OCI-LY7 (cell line): ENCODE measurements around the gene TLR5. TPM values are rescaled to one million over a fixed set of nuclear protein-coding genes. Genes with fewer than 3 reads are reported as not detected.

Experiments
- BruUV-seq: library from RNA; stranded (reverse); fragments of 400-500 nt; replicated peaks from 2 replicates; lab custom pipeline; 2021; lab: Mats Ljungman, UMichigan
- CTCF ChIA-PET: fragments of 300-600 bp; sonication (Branson Sonifier 250); formaldehyde crosslinking; loops from one replicate; lab custom pipeline; 2022; ENCODE audit warnings: antibody characterized with exemption; ENCODE audit not compliant: unreplicated experiment; lab: Charles Lee
- POLR2A ChIA-PET: fragments of 300-600 bp; sonication (Branson Sonifier 250); formaldehyde crosslinking; loops from one replicate; lab custom pipeline; 2022; ENCODE audit warnings: antibody characterized with exemption; lab: Charles Lee
- DNase-seq: peaks from one replicate; pipeline ENCODE4 v3.0.0-alpha.2; 2015; ENCODE audit warnings: low spot score
- H2AFZ ChIP-seq: fragments of 200-600 bp; sonication (generic), shearing (Covaris generic); 2 replicates; pipeline ENCODE4 v1.6.1; 2014; ENCODE audit warnings: mild to moderate bottlenecking, antibody characterized with exemption, low read length, moderate library complexity
- H3K27ac ChIP-seq: fragments of 200-600 bp; sonication (generic); 2 replicates; pipeline ENCODE4 v1.5.1; 2014; ENCODE audit warnings: mixed run types, low read depth, mild to moderate bottlenecking, moderate library complexity, low read length, inconsistent platforms; ENCODE audit not compliant: poor library complexity, severe bottlenecking
- H3K36me3 ChIP-seq: fragments of 200-600 bp; sonication (generic); 2 replicates; pipeline ENCODE4 v1.6.1; 2014; ENCODE audit warnings: mild to moderate bottlenecking, antibody characterized with exemption, low read length, moderate library complexity, mixed read lengths; ENCODE audit not compliant: insufficient read depth
- H3K4me1 ChIP-seq: fragments of 200-600 bp; sonication (generic); 2 replicates; pipeline ENCODE4 v1.5.1; 2014; ENCODE audit warnings: mild to moderate bottlenecking, low read length; ENCODE audit not compliant: insufficient read depth, poor library complexity, severe bottlenecking
- H3K4me2 ChIP-seq: fragments of 200-600 bp; sonication (generic); 2 replicates; pipeline ENCODE4 v1.6.1; 2014; ENCODE audit warnings: mild to moderate bottlenecking, low read length
- H3K4me3 ChIP-seq: fragments of 200-600 bp; sonication (generic); 2 replicates; pipeline ENCODE4 v1.5.1; 2014; ENCODE audit warnings: mild to moderate bottlenecking, low read depth, low read length; ENCODE audit not compliant: poor library complexity, severe bottlenecking
- H3K79me2 ChIP-seq: fragments of 200-600 bp; sonication (generic); 2 replicates; pipeline ENCODE4 v1.6.1; 2016; ENCODE audit warnings: low read depth, mild to moderate bottlenecking, low read length, moderate library complexity, mixed read lengths; ENCODE audit not compliant: insufficient read depth
- H3K9me2 ChIP-seq: fragments of 200-600 bp; sonication (generic); 2 replicates; pipeline ENCODE4 v1.6.1; 2016; ENCODE audit warnings: mild to moderate bottlenecking, low read length, mixed read lengths; ENCODE audit not compliant: insufficient read depth
- H3K9me3 ChIP-seq: fragments of 200-600 bp; sonication (generic); 2 replicates; pipeline ENCODE4 v1.6.1; 2014; ENCODE audit warnings: mild to moderate bottlenecking, mixed run types, low read length, mixed read lengths
- H4K20me1 ChIP-seq: fragments of 200-600 bp; sonication (generic); 2 replicates; pipeline ENCODE4 v1.6.1; 2014; ENCODE audit warnings: mild to moderate bottlenecking, antibody characterized with exemption, low read length, moderate library complexity, mixed read lengths; ENCODE audit not compliant: insufficient read depth
- EZH2phosphoT487 ChIP-seq: fragments of 200-600 bp; sonication (generic); IDR thresholded peaks from 2 replicates; pipeline ENCODE4 v1.6.1; 2018; ENCODE audit warnings: low read depth, borderline replicate concordance, mild to moderate bottlenecking, mixed run types, antibody characterized with exemption, low read length, moderate library complexity, mixed read lengths
- intact Hi-C: fragments of 100-400 bp; cut with micrococcal nuclease; formaldehyde crosslinking; loops from one replicate; pipeline ENCODE4 v1.10.0; 2022; ENCODE audit not compliant: unreplicated experiment
- total RNA-seq, 2 experiments: library from RNA; depleted of rRNA in 1 of 2; stranded (reverse); fragments of >200 nt in 1 of 2; shearing (Covaris generic) in 1 of 2; gene quantifications; 2 replicates each; pipeline ENCODE4 v1.2.3, GENCODE V29; 2014 to 2022
- TF ChIP-seq, protein P1 (sequence below): fragments of 200-600 bp; sonication (generic); conservative IDR thresholded peaks from 2 replicates; pipeline ENCODE4 v1.5.1; 2014; ENCODE audit warnings: mild to moderate bottlenecking, antibody characterized with exemption, low read length, moderate library complexity, mixed read lengths

TLR5 gene
- total RNA-seq, 2 experiments from 2014 or later = not detected

DNA sequence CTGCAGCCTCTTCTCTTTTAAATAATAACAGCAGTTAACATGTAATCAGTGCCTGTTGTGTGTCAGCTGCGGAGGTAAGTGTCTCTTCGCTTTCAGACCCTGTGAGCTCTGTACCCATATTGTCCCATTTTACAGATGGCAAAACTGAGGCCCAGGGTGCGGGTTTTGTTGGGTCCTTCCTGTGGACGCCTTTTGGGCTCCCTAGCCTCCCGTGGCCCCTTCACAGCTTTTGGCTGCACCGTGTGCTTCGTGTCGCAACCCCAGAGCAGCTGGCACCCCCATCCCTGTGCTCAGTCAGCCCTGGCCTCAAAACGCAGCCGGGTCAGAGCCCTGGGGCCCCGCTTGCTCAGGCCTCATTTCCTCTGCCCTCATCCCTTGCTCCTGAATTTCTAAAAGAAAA lies 53.8 kb downstream of the TLR5 start:
- intact Hi-C loops = loop anchor here (10.0 kb wide), 1 partner anchor 434 kb away; no protein-coding TSS in a partner anchor
- no peaks in the 10 kb centered on the region for H4K20me1 ChIP-seq
- DNase-seq = no peak
- no peaks in the 10 kb centered on the region for H3K9me3 ChIP-seq
- no peak overlapping the region for H3K27ac ChIP-seq
- TF ChIP-seq, protein P1, sequence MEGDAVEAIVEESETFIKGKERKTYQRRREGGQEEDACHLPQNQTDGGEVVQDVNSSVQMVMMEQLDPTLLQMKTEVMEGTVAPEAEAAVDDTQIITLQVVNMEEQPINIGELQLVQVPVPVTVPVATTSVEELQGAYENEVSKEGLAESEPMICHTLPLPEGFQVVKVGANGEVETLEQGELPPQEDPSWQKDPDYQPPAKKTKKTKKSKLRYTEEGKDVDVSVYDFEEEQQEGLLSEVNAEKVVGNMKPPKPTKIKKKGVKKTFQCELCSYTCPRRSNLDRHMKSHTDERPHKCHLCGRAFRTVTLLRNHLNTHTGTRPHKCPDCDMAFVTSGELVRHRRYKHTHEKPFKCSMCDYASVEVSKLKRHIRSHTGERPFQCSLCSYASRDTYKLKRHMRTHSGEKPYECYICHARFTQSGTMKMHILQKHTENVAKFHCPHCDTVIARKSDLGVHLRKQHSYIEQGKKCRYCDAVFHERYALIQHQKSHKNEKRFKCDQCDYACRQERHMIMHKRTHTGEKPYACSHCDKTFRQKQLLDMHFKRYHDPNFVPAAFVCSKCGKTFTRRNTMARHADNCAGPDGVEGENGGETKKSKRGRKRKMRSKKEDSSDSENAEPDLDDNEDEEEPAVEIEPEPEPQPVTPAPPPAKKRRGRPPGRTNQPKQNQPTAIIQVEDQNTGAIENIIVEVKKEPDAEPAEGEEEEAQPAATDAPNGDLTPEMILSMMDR = no peak
- no peak for TF ChIP-seq EZH2phosphoT487
- no peaks in the 10 kb centered on the region for H3K4me1 ChIP-seq
- no peaks in the 10 kb centered on the region for H3K36me3 ChIP-seq
- BruUV-seq = no TSS peak
- H3K4me2 ChIP-seq = no peak overlapping the region
- H3K9me2 ChIP-seq = no peaks in the 10 kb centered on the region
- H3K79me2 ChIP-seq = no peaks in the 10 kb centered on the region
- ChIA-PET POLR2A (no interaction called here), CTCF (no interaction called here)
- H3K4me3 ChIP-seq = no peak overlapping the region
- H2AFZ ChIP-seq = no peak overlapping the region

DNA sequence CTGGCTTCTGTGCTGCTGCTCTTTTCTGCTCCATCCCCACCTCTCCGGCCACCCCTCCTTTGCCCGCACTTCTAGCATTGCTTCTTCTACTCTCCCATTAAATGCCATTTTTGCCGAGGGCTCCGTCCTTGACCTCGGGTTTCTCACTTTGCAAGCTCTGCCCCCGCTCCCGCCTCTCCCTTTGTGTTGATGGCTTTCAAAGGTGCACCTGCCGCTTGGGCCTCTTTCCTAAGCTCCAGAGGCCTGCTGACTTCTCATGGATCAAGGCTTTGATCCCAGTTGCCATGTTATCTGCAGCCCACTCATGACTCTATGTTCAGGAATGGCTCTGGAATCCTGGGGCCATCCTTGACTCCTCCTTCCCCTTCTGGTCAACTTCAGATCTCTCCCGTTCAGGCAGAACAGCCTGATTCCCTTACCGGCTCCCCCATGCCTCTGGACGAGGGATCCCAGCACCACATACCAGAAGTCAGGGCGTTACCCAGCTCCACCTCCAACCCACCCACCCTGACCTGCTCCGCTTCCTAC lies 54.3 kb downstream of the TLR5 start:
- no peak for DNase-seq
- Histone ChIP-seq H3K9me3 (no peaks in the 10 kb centered on the region), H3K4me3 (no peak overlapping the region), H3K4me1 (no peaks in the 10 kb centered on the region), H2AFZ (no peak overlapping the region), H3K27ac (no peak overlapping the region), H4K20me1 (no peaks in the 10 kb centered on the region), H3K79me2 (no peaks in the 10 kb centered on the region), H3K9me2 (no peaks in the 10 kb centered on the region), H3K36me3 (no peaks in the 10 kb centered on the region), H3K4me2 (no peak overlapping the region)
- intact Hi-C loops = loop anchor here (10.0 kb wide), 1 partner anchor 434 kb away; no protein-coding TSS in a partner anchor
- no TSS peak for BruUV-seq
- no peak for TF ChIP-seq EZH2phosphoT487
- POLR2A ChIA-PET = no interaction called here
- CTCF ChIA-PET = no interaction called here

DNA sequence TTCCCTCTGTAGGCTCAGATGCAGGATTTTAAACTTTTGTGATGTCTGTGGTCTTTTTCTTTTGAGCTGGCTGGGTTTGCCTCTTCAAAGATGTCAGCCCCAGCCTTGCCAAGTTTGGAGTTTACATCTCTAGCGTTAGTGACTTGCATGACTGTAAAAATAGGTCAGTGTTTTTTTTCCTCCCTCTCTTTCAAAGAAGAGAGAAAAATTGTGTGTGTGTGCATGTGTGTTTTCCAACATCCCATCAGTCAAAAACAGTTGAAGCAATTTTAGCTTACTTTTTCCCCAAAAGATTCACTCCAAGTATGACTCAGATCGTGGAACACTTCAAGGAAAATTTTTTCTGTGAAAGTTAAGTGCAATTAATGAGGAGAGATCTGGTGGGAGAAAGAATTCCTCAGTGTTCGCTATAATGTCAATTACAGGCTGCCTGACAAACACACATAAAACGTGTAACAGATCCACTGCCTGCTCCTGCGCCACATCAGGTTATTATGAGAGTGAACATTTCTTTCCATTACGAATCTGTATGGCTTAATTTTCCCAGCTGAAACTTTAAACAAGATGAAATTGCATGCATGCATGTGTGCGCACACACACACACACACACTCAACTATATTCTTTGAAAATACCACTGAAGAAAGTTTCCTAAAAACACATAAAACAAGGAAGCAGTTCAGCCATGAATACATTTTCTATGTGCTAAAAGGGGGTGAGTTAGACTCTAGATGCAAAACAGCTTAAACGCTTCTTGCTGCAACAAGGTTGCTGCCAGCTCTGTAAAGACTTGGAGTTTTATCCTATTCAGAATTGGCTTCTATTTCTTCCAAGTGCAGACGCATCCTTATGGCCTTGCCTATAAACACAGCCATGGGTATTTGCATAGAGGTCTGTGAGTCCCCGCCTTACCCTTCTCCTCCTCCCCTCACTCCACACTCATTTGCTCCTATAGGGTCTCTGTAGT lies 55.5 kb downstream of the TLR5 start:
- H3K4me2 ChIP-seq = no peak overlapping the region
- no peaks in the 10 kb centered on the region for H3K4me1 ChIP-seq
- no peak overlapping the region for H2AFZ ChIP-seq
- H4K20me1 ChIP-seq = no peaks in the 10 kb centered on the region
- H3K9me3 ChIP-seq = no peaks in the 10 kb centered on the region
- no peaks in the 10 kb centered on the region for H3K79me2 ChIP-seq
- no peak for DNase-seq
- no peaks in the 10 kb centered on the region for H3K9me2 ChIP-seq
- intact Hi-C loops = loop anchor here (10.0 kb wide), 1 partner anchor 433 kb away; no protein-coding TSS in a partner anchor
- BruUV-seq = no TSS peak
- H3K27ac ChIP-seq = no peak overlapping the region
- H3K4me3 ChIP-seq = no peak overlapping the region
- CTCF ChIA-PET = no interaction called here
- POLR2A ChIA-PET = interaction anchor here (0.6 kb wide), 1 partner anchor 386 kb away, joined by 3 read pairs; no protein-coding TSS in a partner anchor
- no peak for TF ChIP-seq EZH2phosphoT487
- TF ChIP-seq, protein P1 = no peak
- H3K36me3 ChIP-seq = no peaks in the 10 kb centered on the region
